Measurements from ENCODE around the gene CASP10.

CASP10 gene

GRCh38 chr2:201261906-201262305 lies 79.0 kb downstream of the CASP10 start:
- FAIRE-seq (no peak), DNase-seq (ENCODE audit: insufficient read length, low spot score) (no peak)
- no peak for TF ChIP-seq CTCF (IDR thresholded peaks at IDR 0.05; ENCODE audit: insufficient read depth, missing control alignments)

- no peak for TF ChIP-seq CTCF (IDR thresholded peaks at IDR 0.05; ENCODE audit: insufficient read depth, missing control alignments)
- no peak for DNase-seq (ENCODE audit: insufficient read length, low spot score)
- no peak for FAIRE-seq
These were observed 79.8 kb downstream of the CASP10 start for GRCh38 chr2:201262718-201263117.

- FAIRE-seq (no peak), DNase-seq (ENCODE audit: insufficient read length, low spot score) (no peak)
- no peak for TF ChIP-seq CTCF (IDR thresholded peaks at IDR 0.05; ENCODE audit: insufficient read depth, missing control alignments)
These were observed 80.8 kb downstream of the CASP10 start for GRCh38 chr2:201263779-201264178.

GRCh38 chr2:201264472-201265173 lies 81.7 kb downstream of the CASP10 start:
- no peak for TF ChIP-seq CTCF (IDR thresholded peaks at IDR 0.05; ENCODE audit: insufficient read depth, missing control alignments)
- DNase-seq (ENCODE audit: insufficient read length, low spot score) (no peak), FAIRE-seq (no peak)

GRCh38 chr2:201266629-201267028 lies 83.7 kb downstream of the CASP10 start:
- FAIRE-seq (no peak), DNase-seq (ENCODE audit: insufficient read length, low spot score) (no peak)
- no peak for TF ChIP-seq CTCF (IDR thresholded peaks at IDR 0.05; ENCODE audit: insufficient read depth, missing control alignments)

- DNase-seq (ENCODE audit: insufficient read length, low spot score) (no peak), FAIRE-seq (no peak)
- no peak for TF ChIP-seq CTCF (IDR thresholded peaks at IDR 0.05; ENCODE audit: insufficient read depth, missing control alignments)
These were observed 84.5 kb downstream of the CASP10 start for GRCh38 chr2:201267278-201268030.

GRCh38 chr2:201269764-201270163 lies 86.8 kb downstream of the CASP10 start:
- DNase-seq (ENCODE audit: insufficient read length, low spot score) = no peak
- FAIRE-seq = no peak
- no peak for TF ChIP-seq CTCF (IDR thresholded peaks at IDR 0.05; ENCODE audit: insufficient read depth, missing control alignments)

All from D721Med (cell line).